Neural crest cell (in vitro differentiated cells): ENCODE measurements around the gene SUFU. TPM values are rescaled to one million over a fixed set of nuclear protein-coding genes. Genes with fewer than 3 reads are reported as not detected.
"Not testable (repeated sequence)": the region's sequence is repeated elsewhere in the genome, so short reads cannot be mapped to it uniquely, and the experiment has no call there.

ENCODE experiments used
- DNase-seq: peaks from one replicate; pipeline ENCODE4 v3.0.0; 2021; ENCODE audit warnings: low read depth, mixed read lengths, low spot score
- H3K27ac Mint-ChIP-seq: one replicate; pipeline ENCODE4 v1.8.0; 2021; ENCODE audit warnings: mild to moderate bottlenecking, mixed read lengths; ENCODE audit not compliant: unreplicated experiment
- H3K27me3 Mint-ChIP-seq: 2 replicates; pipeline ENCODE4 v1.8.0; 2021; ENCODE audit warnings: low read depth, mild to moderate bottlenecking, mixed read lengths
- H3K36me3 Mint-ChIP-seq: 2 replicates; pipeline ENCODE4 v1.8.0; 2021; ENCODE audit warnings: low read depth, mild to moderate bottlenecking, mixed read lengths
- H3K4me1 Mint-ChIP-seq: 2 replicates; pipeline ENCODE4 v1.8.0; 2021; ENCODE audit warnings: mixed read lengths
- H3K4me3 Mint-ChIP-seq: one replicate; pipeline ENCODE4 v1.8.0; 2021; ENCODE audit warnings: mild to moderate bottlenecking, mixed read lengths
- H3K9me3 Mint-ChIP-seq: 2 replicates; pipeline ENCODE4 v1.8.0; 2021; ENCODE audit warnings: mixed read lengths
- total RNA-seq: library from RNA; stranded (reverse); gene quantifications from 2 replicates; pipeline ENCODE4 v1.2.1, GENCODE V29; 2021
- TF ChIP-seq, protein P1 (sequence below): fragments of 200-600 bp; sonication (generic); conservative IDR thresholded peaks from 2 replicates; pipeline ENCODE4 v1.5.0; 2021; ENCODE audit warnings: antibody characterized with exemption, mild to moderate bottlenecking

The SUFU gene
- total RNA-seq, 1 donor from 2014 or later = 27.1 TPM

DNA sequence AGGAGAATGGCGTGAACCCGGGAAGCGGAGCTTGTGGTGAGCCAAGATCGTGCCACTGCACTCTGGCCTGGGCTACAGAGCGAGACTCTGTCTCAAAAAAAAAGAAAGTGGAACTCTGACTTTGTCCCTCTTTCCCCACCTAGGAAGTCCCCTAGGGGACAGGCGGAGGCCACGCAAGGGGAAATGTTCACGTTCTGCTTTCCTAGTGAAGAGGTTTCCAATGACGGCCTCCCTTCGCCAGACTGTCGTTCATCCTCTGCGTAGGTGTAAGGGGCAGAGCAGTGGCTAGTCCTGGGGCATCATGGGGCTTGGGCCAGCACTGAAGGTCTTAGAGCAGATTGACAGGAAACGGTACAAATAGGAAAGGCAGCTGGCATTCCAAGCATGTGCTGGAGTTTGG, 30.6 kb downstream of the SUFU start:
- Mint-ChIP-seq H3K36me3 (peaks cover 8% of the 10 kb centered on the region), H3K9me3 (no peaks in the 10 kb centered on the region), H3K27ac (no peak overlapping the region), H3K4me3 (no peak overlapping the region), H3K4me1 (no peaks in the 10 kb centered on the region), H3K27me3 (no peaks in the 10 kb centered on the region)
- TF ChIP-seq, protein P1, sequence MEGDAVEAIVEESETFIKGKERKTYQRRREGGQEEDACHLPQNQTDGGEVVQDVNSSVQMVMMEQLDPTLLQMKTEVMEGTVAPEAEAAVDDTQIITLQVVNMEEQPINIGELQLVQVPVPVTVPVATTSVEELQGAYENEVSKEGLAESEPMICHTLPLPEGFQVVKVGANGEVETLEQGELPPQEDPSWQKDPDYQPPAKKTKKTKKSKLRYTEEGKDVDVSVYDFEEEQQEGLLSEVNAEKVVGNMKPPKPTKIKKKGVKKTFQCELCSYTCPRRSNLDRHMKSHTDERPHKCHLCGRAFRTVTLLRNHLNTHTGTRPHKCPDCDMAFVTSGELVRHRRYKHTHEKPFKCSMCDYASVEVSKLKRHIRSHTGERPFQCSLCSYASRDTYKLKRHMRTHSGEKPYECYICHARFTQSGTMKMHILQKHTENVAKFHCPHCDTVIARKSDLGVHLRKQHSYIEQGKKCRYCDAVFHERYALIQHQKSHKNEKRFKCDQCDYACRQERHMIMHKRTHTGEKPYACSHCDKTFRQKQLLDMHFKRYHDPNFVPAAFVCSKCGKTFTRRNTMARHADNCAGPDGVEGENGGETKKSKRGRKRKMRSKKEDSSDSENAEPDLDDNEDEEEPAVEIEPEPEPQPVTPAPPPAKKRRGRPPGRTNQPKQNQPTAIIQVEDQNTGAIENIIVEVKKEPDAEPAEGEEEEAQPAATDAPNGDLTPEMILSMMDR = no peak
- no peak for DNase-seq

DNA sequence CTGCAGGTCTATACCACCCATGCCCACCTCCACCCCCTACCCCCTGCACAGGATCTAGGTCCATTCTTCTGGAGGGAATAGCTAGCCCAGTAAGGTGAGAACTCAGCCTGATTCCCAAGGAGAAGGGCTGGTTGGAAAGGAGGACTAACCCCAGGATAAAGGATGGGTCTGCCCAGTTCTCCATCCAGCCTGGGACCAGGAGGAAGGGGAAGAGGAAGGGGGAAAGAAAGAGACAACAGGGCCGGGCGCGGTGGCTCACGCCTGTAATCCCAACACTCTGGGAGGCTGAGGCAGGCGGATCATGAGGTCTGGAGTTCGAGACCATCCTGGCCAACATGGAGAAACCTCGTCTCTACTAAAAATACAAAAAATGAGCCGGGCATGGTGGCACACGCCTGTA, 31.2 kb downstream of the SUFU start:
- H3K36me3 Mint-ChIP-seq, H3K4me3 Mint-ChIP-seq, DNase-seq, H3K27ac Mint-ChIP-seq, H3K27me3 Mint-ChIP-seq, H3K9me3 Mint-ChIP-seq, H3K4me1 Mint-ChIP-seq: not testable (repeated sequence)

DNA sequence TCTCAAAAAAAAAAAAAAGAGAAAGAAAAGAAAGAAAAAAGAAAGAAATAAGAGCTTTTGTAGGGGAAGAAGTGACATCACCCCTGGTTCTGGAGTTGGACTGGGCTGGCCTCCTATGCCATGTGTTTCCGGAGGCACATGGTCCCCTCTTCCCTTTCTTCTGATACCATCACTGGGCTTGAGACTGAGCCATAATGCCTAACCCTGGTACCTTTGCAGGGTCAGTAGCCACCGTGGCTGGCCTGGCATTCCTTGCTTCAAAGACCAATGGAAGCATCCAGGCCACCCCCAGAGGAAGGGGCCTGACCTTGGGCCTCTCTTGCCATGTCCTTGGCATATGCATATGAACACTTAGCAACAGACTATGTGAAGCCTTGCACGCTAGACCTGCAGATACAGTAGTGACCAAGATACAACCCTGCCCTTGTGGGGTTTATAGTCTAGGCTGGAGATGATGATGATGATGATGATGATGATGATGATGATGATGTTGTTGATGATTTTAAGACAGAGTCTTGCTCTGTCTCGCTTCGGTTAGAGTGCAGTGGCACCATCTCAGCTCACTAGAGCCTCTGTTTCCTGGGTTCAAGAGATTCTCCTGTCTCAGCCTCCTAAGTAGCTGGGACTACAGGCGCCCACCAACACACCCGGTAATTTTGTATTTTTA, 31.8 kb downstream of the SUFU start:
- TF ChIP-seq, protein P1 = no peak
- Mint-ChIP-seq H3K27me3 (no peaks in the 10 kb centered on the region), H3K27ac (no peak overlapping the region), H3K4me3 (no peak overlapping the region), H3K4me1 (no peaks in the 10 kb centered on the region), H3K36me3 (peaks cover 8% of the 10 kb centered on the region), H3K9me3 (no peaks in the 10 kb centered on the region)
- no peak for DNase-seq

DNA sequence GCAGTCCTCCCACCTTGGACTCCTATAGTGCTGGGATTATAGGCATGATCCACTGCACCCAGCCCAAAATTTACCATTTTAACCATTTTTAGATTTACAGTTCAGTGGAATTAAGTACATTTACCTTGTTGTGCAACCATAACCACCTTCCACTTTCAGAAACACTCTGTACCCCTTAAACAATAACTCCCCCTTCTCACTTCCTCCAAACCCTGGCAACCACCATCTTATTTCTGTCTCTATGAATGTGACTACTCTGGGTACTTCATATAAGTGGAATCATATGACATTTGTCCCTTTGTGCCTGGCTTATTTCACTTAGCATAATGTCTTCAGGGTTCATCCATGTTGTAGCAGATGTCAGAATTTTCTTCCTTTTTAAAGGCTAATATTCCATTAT, 33.6 kb downstream of the SUFU start:
- H3K9me3 Mint-ChIP-seq = no peaks in the 10 kb centered on the region
- TF ChIP-seq, protein P1 = no peak
- no peak overlapping the region for H3K4me3 Mint-ChIP-seq
- DNase-seq = no peak
- peaks cover 6% of the 10 kb centered on the region for H3K36me3 Mint-ChIP-seq
- H3K4me1 Mint-ChIP-seq = no peaks in the 10 kb centered on the region
- H3K27me3 Mint-ChIP-seq = no peaks in the 10 kb centered on the region
- no peak overlapping the region for H3K27ac Mint-ChIP-seq

DNA sequence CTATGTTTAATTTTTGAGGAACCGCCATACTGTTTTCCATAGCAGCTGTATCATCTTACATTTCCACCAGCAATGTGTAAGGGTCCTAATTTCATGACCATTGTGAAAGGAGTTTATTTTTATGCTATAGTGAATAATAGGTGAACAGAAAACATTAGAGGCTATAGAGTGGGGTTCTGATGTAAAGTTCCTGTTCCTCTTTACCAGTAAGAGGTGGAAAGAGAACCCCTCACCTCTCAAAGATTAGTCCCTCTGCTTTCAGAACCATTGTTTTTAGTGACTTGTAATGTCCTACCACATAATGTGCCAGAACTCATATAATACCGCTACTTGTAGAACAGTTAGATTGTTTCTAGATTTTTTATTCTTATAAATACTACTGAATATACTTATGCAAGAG, 34.2 kb downstream of the SUFU start:
- TF ChIP-seq, protein P1 = no peak
- H3K27ac Mint-ChIP-seq = no peak overlapping the region
- H3K9me3 Mint-ChIP-seq = no peaks in the 10 kb centered on the region

DNA sequence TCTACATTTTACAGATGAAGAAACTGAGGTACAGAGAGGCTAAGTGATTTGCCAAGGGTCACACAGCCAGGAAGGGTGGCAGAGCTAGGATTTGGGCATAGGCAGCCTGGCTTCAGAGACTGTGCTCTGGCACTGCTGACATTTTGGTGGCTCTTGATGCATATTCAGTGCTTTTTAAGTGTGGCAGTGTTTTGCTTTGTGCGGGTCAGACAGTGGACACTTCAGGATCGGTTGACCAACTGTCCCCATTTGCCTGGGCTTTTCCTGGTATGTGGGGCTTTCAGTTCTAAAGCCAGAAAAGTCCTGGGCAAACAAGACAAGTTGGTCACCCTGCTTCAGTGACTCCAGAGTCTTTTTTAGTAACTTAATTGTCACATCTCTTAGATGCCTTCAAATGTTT, 35.0 kb downstream of the SUFU start:
- TF ChIP-seq, protein P1 = no peak
- Mint-ChIP-seq H3K27me3 (no peaks in the 10 kb centered on the region), H3K4me3 (no peak overlapping the region), H3K27ac (no peak overlapping the region), H3K36me3 (no peaks in the 10 kb centered on the region), H3K4me1 (no peaks in the 10 kb centered on the region), H3K9me3 (no peaks in the 10 kb centered on the region)
- no peak for DNase-seq

More for the DNA sequence above, 34.2 kb downstream of the SUFU start:
- H3K4me3 Mint-ChIP-seq = no peak overlapping the region
- peaks cover under 1% of the 10 kb centered on the region for H3K36me3 Mint-ChIP-seq
- no peaks in the 10 kb centered on the region for H3K27me3 Mint-ChIP-seq
- no peaks in the 10 kb centered on the region for H3K4me1 Mint-ChIP-seq
- DNase-seq = no peak
